Cardiac muscle cell (in vitro differentiated cells and primary cell): Measurements from ENCODE around the gene GPR151. TPM values are rescaled to one million over a fixed set of nuclear protein-coding genes. Genes with fewer than 3 reads are reported as not detected.

ENCODE experiments used
- DNase-seq, 2 donors: peaks; one replicate each; pipeline versions ENCODE4 v3.0.0 to v3.0.0-alpha.2; 2010 to 2017; ENCODE audit warnings: low read depth in 1 of 2, low spot score in 1 of 2
- H3K27ac ChIP-seq: fragments of 200-600 bp; sonication (generic); 2 replicates; pipeline ENCODE4 v1.5.1; 2016
- H3K27me3 ChIP-seq: fragments of 200-600 bp; sonication (generic); 2 replicates; pipeline ENCODE4 v1.6.0; 2016; ENCODE audit warnings: control low read depth
- H3K36me3 ChIP-seq: fragments of 200-600 bp; sonication (generic); 2 replicates; pipeline ENCODE4 v1.5.1; 2016; ENCODE audit warnings: control low read depth
- H3K4me1 ChIP-seq: fragments of 200-600 bp; sonication (generic); 2 replicates; pipeline ENCODE4 v1.8.1; 2017; ENCODE audit warnings: low read depth, mild to moderate bottlenecking, mixed run types
- H3K4me3 ChIP-seq: fragments of 200-600 bp; sonication (generic); 2 replicates; pipeline ENCODE4 v1.5.1; 2016; ENCODE audit warnings: mild to moderate bottlenecking
- H3K9me3 ChIP-seq: fragments of 200-600 bp; sonication (generic); 2 replicates; pipeline ENCODE4 v1.5.1; 2017; ENCODE audit warnings: low read depth, mild to moderate bottlenecking, control low read depth
- polyA plus RNA-seq: library from polyadenylated mRNA; unstranded; fragments of >200 nt; fragmentation: Nextera tagmentation; extraction: Ambion mirVana; gene quantifications from 2 replicates; pipeline ENCODE4 v1.2.1, GENCODE V29; 2016
- total RNA-seq: library from RNA; depleted of rRNA; stranded (reverse); fragments of >200 nt; gene quantifications from 2 replicates; pipeline ENCODE4 v1.2.3, GENCODE V29; 2016
- TF ChIP-seq, protein P1 (sequence below): IDR thresholded peaks from 2 replicates; pipeline ENCODE4 v1.5.1; 2012; ENCODE audit warnings: low read depth, mild to moderate bottlenecking, low read length

GPR151 gene
- total and polyA plus RNA-seq, 2 experiments from 2014 or later: not detected

- DNase-seq: no peak
- Histone ChIP-seq H3K27me3 (no peaks in the 10 kb centered on the region), H3K36me3 (no peaks in the 10 kb centered on the region), H3K27ac (no peak overlapping the region), H3K9me3 (no peaks in the 10 kb centered on the region), H3K4me1 (no peaks in the 10 kb centered on the region), H3K4me3 (no peak overlapping the region)
- TF ChIP-seq, protein P1, sequence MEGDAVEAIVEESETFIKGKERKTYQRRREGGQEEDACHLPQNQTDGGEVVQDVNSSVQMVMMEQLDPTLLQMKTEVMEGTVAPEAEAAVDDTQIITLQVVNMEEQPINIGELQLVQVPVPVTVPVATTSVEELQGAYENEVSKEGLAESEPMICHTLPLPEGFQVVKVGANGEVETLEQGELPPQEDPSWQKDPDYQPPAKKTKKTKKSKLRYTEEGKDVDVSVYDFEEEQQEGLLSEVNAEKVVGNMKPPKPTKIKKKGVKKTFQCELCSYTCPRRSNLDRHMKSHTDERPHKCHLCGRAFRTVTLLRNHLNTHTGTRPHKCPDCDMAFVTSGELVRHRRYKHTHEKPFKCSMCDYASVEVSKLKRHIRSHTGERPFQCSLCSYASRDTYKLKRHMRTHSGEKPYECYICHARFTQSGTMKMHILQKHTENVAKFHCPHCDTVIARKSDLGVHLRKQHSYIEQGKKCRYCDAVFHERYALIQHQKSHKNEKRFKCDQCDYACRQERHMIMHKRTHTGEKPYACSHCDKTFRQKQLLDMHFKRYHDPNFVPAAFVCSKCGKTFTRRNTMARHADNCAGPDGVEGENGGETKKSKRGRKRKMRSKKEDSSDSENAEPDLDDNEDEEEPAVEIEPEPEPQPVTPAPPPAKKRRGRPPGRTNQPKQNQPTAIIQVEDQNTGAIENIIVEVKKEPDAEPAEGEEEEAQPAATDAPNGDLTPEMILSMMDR: no peak
Measured at GRCh38 chr5:146540414-146540813, 24.4 kb upstream of the GPR151 start.

DNA sequence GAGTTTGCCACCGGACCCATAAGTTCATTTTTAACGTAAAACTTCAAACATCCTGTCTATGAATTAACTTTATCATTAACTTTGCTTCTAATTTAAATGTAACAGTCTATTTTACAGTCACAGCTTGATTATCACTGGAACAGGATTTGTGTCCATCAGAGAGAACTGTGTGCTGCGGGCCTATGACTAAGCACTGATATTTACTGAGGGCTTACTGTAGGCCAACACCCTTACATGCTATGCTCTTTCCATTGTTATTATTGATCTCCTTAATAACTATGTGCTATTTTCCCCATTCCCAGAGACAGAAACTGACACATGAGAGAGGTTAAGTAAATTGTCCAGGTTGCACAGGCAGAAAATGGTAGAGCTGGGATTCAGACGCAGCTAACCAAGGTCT, 24.0 kb upstream of the GPR151 start:
- H3K4me3 ChIP-seq: no peak overlapping the region
- no peaks in the 10 kb centered on the region for H3K4me1 ChIP-seq
- H3K36me3 ChIP-seq: no peaks in the 10 kb centered on the region
- no peak overlapping the region for H3K27ac ChIP-seq
- DNase-seq: no peak
- TF ChIP-seq, protein P1: no peak
- no peaks in the 10 kb centered on the region for H3K27me3 ChIP-seq
- no peaks in the 10 kb centered on the region for H3K9me3 ChIP-seq

- Histone ChIP-seq H3K36me3 (no peaks in the 10 kb centered on the region), H3K9me3 (no peaks in the 10 kb centered on the region), H3K4me1 (no peaks in the 10 kb centered on the region), H3K27ac (no peak overlapping the region), H3K27me3 (no peaks in the 10 kb centered on the region), H3K4me3 (no peak overlapping the region)
- TF ChIP-seq, protein P1: no peak
- peak in 1 of 2 donors; percentile 39 for DNase-seq
Measured at GRCh38 chr5:146538432-146538831, 22.4 kb upstream of the GPR151 start.

GRCh38 chr5:146533882-146534281, 17.9 kb upstream of the GPR151 start:
- Histone ChIP-seq H3K27ac (no peak overlapping the region), H3K4me1 (no peaks in the 10 kb centered on the region), H3K36me3 (no peaks in the 10 kb centered on the region), H3K27me3 (no peaks in the 10 kb centered on the region), H3K4me3 (no peak overlapping the region), H3K9me3 (no peaks in the 10 kb centered on the region)
- TF ChIP-seq, protein P1: no peak
- no peak for DNase-seq

DNA sequence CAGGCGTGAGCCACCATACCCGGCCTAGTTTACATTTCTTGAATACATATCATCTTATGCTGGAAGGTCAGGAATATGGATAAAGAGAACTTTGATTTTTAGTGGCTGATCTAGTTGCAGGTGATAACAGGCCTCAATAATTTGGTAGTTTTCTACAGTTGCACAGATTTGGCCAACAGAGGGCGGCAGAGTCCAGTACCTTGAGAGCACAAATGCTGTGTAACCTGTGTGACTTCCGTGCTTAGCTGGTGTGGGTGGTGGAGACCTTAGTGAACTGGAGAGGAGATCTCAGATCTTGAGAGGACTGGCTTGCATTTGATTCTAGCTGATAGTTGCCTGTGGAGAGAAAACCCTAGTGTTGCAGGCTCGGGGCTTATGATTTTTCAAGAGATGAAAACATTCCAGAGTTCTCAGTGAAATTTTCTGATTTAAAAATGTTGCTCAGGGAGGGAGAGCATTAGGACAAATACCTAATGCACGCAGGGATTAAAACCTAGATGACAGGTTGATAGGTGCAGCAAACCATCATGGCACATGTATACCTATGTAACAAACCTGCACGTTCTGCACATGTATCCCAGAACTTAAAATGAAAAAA, 17.4 kb upstream of the GPR151 start:
- Histone ChIP-seq H3K4me3 (no peak overlapping the region), H3K4me1 (no peaks in the 10 kb centered on the region), H3K9me3 (no peaks in the 10 kb centered on the region), H3K36me3 (no peaks in the 10 kb centered on the region), H3K27ac (no peak overlapping the region), H3K27me3 (no peaks in the 10 kb centered on the region)
- TF ChIP-seq, protein P1: peak; percentile 90
- DNase-seq: peak; percentile 70 to 86
